Calu3 (cell line): ENCODE results near the gene KIF2C. TPM values are rescaled to one million over a fixed set of nuclear protein-coding genes. Genes with fewer than 3 reads are reported as not detected.
A peak's percentile ranks its signal among the peaks of the same experiment; 100 is the strongest.

Experiments
- BruUV-seq: library from RNA; stranded (reverse); fragments of 400-500 nt; replicated peaks from 2 replicates; lab custom pipeline; 2021; lab: Mats Ljungman, UMichigan
- CTCF ChIA-PET: fragments of 300-600 bp; sonication (Branson Sonifier 250); formaldehyde crosslinking; loops from one replicate; lab custom pipeline; 2022; ENCODE audit warnings: antibody characterized with exemption; lab: Charles Lee
- DNase-seq: peaks from one replicate; pipeline ENCODE4 v3.0.0; 2022
- H3K27ac Mint-ChIP-seq: one replicate; pipeline ENCODE4 v1.8.0; 2022; ENCODE audit warnings: mixed read lengths; ENCODE audit not compliant: unreplicated experiment
- H3K27me3 Mint-ChIP-seq: one replicate; pipeline ENCODE4 v1.8.0; 2022; ENCODE audit warnings: mixed read lengths; ENCODE audit not compliant: unreplicated experiment
- H3K36me3 Mint-ChIP-seq: one replicate; pipeline ENCODE4 v1.8.0; 2022; ENCODE audit warnings: mild to moderate bottlenecking, moderate library complexity, mixed read lengths; ENCODE audit not compliant: insufficient read depth, unreplicated experiment
- H3K4me1 Mint-ChIP-seq: one replicate; pipeline ENCODE4 v1.8.0; 2022; ENCODE audit warnings: mild to moderate bottlenecking, low read depth, mixed read lengths; ENCODE audit not compliant: unreplicated experiment
- H3K4me3 Mint-ChIP-seq: one replicate; pipeline ENCODE4 v1.8.0; 2022; ENCODE audit warnings: mild to moderate bottlenecking, low read depth, moderate library complexity, mixed read lengths; ENCODE audit not compliant: unreplicated experiment
- H3K9me3 Mint-ChIP-seq: one replicate; pipeline ENCODE4 v1.8.0; 2022; ENCODE audit warnings: low read depth, mixed read lengths; ENCODE audit not compliant: unreplicated experiment
- intact Hi-C: fragments of 100-400 bp; cut with micrococcal nuclease; formaldehyde crosslinking; loops from one replicate; pipeline ENCODE4 v1.10.0; 2022; ENCODE audit not compliant: unreplicated experiment
- total RNA-seq: library from RNA; stranded (reverse); gene quantifications from 2 replicates; pipeline ENCODE4 v1.2.3, GENCODE V29; 2022
- TF ChIP-seq, protein P1 (sequence below): fragments of 200-600 bp; IDR thresholded peaks from one replicate; pipeline ENCODE4 v1.8.0; 2022; ENCODE audit warnings: antibody characterized with exemption; ENCODE audit not compliant: unreplicated experiment

The KIF2C gene
- total RNA-seq, 1 experiment from 2014 or later = 67.6 TPM

DNA sequence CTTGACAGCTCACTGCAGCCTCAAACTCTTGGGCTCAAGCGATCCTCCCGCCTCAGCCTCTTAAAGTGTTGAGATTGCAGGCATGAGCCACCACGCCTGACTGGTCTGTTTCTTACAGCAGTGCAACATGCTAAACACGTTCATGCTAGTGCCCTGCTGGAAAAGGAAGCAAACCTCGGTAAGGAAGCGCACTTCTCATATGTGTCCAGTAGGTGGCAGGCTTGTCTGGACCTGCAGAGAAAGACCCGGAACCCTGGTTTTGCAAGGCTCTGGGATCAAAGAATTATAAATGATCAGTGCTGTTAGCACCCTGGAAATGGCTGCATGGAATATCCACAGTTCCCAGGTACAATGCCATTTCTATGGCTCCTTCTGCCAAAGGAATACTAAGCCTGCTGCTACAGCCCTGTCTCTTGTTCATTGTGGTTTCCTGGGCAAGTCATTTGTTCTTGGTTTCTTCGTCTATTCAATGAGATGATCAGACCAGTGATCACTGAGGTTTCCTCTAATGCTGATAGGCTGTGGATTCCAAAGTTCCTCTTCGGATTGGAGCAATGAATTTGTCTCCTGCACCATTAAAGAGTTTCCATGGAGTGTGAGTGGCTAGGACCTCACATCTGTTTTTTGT is 24.6 kb upstream of the KIF2C start:
- no peaks in the 10 kb centered on the region for H3K9me3 Mint-ChIP-seq
- peak; percentile 76 for DNase-seq
- H3K36me3 Mint-ChIP-seq = peaks cover 6% of the 10 kb centered on the region
- peaks cover 28% of the 10 kb centered on the region for H3K27me3 Mint-ChIP-seq
- no peak overlapping the region for H3K27ac Mint-ChIP-seq
- no TSS peak for BruUV-seq
- CTCF ChIA-PET = no interaction called here
- TF ChIP-seq, protein P1, sequence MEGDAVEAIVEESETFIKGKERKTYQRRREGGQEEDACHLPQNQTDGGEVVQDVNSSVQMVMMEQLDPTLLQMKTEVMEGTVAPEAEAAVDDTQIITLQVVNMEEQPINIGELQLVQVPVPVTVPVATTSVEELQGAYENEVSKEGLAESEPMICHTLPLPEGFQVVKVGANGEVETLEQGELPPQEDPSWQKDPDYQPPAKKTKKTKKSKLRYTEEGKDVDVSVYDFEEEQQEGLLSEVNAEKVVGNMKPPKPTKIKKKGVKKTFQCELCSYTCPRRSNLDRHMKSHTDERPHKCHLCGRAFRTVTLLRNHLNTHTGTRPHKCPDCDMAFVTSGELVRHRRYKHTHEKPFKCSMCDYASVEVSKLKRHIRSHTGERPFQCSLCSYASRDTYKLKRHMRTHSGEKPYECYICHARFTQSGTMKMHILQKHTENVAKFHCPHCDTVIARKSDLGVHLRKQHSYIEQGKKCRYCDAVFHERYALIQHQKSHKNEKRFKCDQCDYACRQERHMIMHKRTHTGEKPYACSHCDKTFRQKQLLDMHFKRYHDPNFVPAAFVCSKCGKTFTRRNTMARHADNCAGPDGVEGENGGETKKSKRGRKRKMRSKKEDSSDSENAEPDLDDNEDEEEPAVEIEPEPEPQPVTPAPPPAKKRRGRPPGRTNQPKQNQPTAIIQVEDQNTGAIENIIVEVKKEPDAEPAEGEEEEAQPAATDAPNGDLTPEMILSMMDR = peak; percentile 80
- intact Hi-C loops = no loop called here
- no peak overlapping the region for H3K4me3 Mint-ChIP-seq
- H3K4me1 Mint-ChIP-seq = peaks cover 24% of the 10 kb centered on the region

DNA sequence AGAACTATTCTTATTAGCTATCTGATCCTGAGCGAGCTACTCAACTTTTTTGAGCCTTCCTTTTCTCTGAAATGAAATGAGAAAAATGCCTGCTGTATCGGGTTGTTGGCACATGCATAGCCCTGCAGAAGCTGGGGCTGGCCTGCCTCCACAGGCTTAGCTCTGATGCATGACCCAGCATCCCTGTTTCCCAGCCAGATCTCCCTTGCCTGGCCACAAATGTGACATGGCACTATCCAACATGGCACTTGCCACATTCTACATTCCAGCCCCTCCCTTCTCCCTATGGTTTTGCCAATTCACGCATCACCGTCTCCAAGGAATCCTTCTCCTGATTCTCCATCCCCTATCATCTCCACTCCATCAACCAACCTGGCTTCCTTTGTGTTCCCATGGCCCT is 22.5 kb upstream of the KIF2C start:
- H3K4me3 Mint-ChIP-seq = no peak overlapping the region
- peaks cover 35% of the 10 kb centered on the region for H3K4me1 Mint-ChIP-seq
- no TSS peak for BruUV-seq
- no peak for DNase-seq
- CTCF ChIA-PET = interaction anchor here (0.7 kb wide), 1 partner anchor 351 kb away, joined by 8 read pairs; no protein-coding TSS in a partner anchor
- peaks cover 28% of the 10 kb centered on the region for H3K27me3 Mint-ChIP-seq
- no peaks in the 10 kb centered on the region for H3K9me3 Mint-ChIP-seq
- H3K36me3 Mint-ChIP-seq = peaks cover 25% of the 10 kb centered on the region
- H3K27ac Mint-ChIP-seq = no peak overlapping the region
- intact Hi-C loops = no loop called here
- TF ChIP-seq, protein P1 = no peak

DNA sequence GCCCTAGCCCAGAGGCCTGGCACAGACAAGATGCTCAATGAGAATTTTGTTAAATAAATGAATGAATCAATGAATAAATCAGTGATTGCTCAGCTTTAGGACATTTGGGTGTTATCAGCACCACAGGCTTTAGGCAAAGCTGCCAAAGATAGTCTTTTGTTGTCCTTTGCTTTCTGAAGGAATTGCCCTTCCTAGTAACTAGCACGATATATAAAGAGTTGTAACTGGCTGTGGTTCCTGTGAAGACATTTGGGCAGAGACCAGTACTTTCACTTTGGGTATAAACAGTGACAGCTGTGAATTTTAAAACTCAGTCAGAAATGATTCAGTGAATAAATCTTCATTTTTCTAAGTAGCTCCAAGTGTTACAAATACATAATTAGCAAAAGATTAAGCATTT is 22.0 kb upstream of the KIF2C start:
- Mint-ChIP-seq H3K27ac (no peak overlapping the region), H3K4me1 (peaks cover 35% of the 10 kb centered on the region), H3K27me3 (peaks cover 28% of the 10 kb centered on the region), H3K36me3 (peaks cover 25% of the 10 kb centered on the region), H3K4me3 (no peak overlapping the region), H3K9me3 (no peaks in the 10 kb centered on the region)
- no peak for DNase-seq
- no TSS peak for BruUV-seq
- intact Hi-C loops = no loop called here
- CTCF ChIA-PET = no interaction called here
- TF ChIP-seq, protein P1 = no peak

DNA sequence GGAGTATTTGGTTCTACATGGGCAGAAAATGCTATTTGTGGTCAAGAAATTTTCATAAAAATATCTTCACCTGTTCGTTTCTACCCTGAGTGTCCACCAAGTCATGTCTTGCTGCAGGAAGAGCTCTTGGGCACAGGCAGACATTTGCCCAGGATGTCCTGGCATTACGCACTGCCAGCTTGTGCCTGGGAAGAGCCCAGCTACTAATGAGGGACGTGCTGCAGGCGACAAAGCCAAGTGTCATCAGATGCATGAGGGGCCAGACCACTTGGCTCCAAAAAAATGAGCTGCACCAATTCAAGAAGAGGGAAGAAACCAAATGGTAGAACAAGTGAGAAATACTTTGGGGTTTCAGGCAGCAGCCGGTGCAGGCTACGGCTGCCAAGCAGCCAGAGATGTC is 21.5 kb upstream of the KIF2C start:
- Mint-ChIP-seq H3K27me3 (peaks cover 28% of the 10 kb centered on the region), H3K27ac (no peak overlapping the region), H3K4me3 (no peak overlapping the region), H3K36me3 (peaks cover 29% of the 10 kb centered on the region), H3K9me3 (no peaks in the 10 kb centered on the region), H3K4me1 (peaks cover 40% of the 10 kb centered on the region)
- intact Hi-C loops = no loop called here
- TF ChIP-seq, protein P1 = no peak
- BruUV-seq = no TSS peak
- CTCF ChIA-PET = interaction anchor here (0.7 kb wide), 1 partner anchor 28 kb away, joined by 8 read pairs; no protein-coding TSS in a partner anchor
- DNase-seq = no peak
